ENCODE measurements around the gene RHBDL3. TPM values are rescaled to one million over a fixed set of nuclear protein-coding genes. Genes with fewer than 3 reads are reported as not detected.

RHBDL3 gene
- total RNA-seq, 1 experiment from 2014 or later = 13.2 TPM

- no peak for TF ChIP-seq MLX (CRISPR knock-in tag; IDR thresholded peaks at IDR 0.05)
- no peak for TF ChIP-seq NFE2L1 (CRISPR knock-in tag; IDR thresholded peaks at IDR 0.05)
- TF ChIP-seq, protein P1, sequence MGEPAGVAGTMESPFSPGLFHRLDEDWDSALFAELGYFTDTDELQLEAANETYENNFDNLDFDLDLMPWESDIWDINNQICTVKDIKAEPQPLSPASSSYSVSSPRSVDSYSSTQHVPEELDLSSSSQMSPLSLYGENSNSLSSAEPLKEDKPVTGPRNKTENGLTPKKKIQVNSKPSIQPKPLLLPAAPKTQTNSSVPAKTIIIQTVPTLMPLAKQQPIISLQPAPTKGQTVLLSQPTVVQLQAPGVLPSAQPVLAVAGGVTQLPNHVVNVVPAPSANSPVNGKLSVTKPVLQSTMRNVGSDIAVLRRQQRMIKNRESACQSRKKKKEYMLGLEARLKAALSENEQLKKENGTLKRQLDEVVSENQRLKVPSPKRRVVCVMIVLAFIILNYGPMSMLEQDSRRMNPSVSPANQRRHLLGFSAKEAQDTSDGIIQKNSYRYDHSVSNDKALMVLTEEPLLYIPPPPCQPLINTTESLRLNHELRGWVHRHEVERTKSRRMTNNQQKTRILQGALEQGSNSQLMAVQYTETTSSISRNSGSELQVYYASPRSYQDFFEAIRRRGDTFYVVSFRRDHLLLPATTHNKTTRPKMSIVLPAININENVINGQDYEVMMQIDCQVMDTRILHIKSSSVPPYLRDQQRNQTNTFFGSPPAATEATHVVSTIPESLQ (CRISPR knock-in tag; IDR thresholded peaks at IDR 0.05) = no peak
- no peak for TF ChIP-seq ZSCAN18 (CRISPR knock-in tag; IDR thresholded peaks at IDR 0.05)
Observed at GRCh38 chr17:32298721-32299579, 33.3 kb downstream of the RHBDL3 start (continued).

DNA sequence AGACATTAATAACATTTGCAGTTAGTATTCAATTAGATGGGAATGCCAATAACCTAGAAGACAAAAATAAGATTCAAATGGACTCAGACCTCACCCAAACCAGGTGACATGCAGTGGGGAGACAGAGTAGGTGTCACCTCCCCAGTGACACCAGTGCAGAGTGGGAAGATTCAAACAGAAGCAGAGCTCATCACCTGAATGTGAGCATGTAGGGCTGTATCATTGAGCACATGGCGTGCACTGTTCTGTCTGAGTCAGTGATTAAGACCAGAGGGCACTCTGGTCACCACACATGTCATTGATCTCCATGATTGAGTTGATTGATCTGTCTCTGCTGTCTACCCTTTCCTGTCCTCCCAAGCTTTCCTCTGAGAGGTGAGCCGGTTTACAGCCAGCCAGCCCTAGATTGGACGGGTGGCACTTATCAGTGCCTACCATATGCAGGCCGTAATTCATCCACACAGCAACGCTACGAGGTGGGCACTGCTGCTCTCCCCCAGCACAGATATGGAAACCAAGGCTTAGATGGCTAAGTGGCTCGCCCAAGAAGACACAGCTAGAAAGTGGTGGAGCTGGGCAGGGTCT is 34.0 kb downstream of the RHBDL3 start:
- no peak overlapping the region for H3K4me3 Mint-ChIP-seq
- H3K27me3 Mint-ChIP-seq (ENCODE audit: low read depth) = no peaks in the 10 kb centered on the region
- TF ChIP-seq SMAD4 (CRISPR knock-in tag; IDR thresholded peaks at IDR 0.05) (no peak), IRF2 (CRISPR knock-in tag; IDR thresholded peaks at IDR 0.05; ENCODE audit: borderline replicate concordance, low read depth) (no peak), E2F5 (CRISPR knock-in tag; IDR thresholded peaks at IDR 0.05) (no peak), ZNF121 (CRISPR knock-in tag; IDR thresholded peaks at IDR 0.05) (no peak), ZNF138 (CRISPR knock-in tag; conservative IDR thresholded peaks at IDR 0.05) (no peak), ELF4 (CRISPR knock-in tag; IDR thresholded peaks at IDR 0.05; ENCODE audit: low read depth) (no peak), TP53 (CRISPR knock-in tag; IDR thresholded peaks at IDR 0.05) (no peak), JAZF1 (CRISPR knock-in tag; IDR thresholded peaks at IDR 0.05) (no peak), CREM (CRISPR knock-in tag; IDR thresholded peaks at IDR 0.05) (no peak), SMAD3 (CRISPR knock-in tag; IDR thresholded peaks at IDR 0.05; ENCODE audit: borderline replicate concordance) (no peak), FOXK1 (CRISPR knock-in tag; IDR thresholded peaks at IDR 0.05) (no peak)
- TF ChIP-seq, protein P1 (CRISPR knock-in tag; IDR thresholded peaks at IDR 0.05) = no peak
- TF ChIP-seq, protein P2, sequence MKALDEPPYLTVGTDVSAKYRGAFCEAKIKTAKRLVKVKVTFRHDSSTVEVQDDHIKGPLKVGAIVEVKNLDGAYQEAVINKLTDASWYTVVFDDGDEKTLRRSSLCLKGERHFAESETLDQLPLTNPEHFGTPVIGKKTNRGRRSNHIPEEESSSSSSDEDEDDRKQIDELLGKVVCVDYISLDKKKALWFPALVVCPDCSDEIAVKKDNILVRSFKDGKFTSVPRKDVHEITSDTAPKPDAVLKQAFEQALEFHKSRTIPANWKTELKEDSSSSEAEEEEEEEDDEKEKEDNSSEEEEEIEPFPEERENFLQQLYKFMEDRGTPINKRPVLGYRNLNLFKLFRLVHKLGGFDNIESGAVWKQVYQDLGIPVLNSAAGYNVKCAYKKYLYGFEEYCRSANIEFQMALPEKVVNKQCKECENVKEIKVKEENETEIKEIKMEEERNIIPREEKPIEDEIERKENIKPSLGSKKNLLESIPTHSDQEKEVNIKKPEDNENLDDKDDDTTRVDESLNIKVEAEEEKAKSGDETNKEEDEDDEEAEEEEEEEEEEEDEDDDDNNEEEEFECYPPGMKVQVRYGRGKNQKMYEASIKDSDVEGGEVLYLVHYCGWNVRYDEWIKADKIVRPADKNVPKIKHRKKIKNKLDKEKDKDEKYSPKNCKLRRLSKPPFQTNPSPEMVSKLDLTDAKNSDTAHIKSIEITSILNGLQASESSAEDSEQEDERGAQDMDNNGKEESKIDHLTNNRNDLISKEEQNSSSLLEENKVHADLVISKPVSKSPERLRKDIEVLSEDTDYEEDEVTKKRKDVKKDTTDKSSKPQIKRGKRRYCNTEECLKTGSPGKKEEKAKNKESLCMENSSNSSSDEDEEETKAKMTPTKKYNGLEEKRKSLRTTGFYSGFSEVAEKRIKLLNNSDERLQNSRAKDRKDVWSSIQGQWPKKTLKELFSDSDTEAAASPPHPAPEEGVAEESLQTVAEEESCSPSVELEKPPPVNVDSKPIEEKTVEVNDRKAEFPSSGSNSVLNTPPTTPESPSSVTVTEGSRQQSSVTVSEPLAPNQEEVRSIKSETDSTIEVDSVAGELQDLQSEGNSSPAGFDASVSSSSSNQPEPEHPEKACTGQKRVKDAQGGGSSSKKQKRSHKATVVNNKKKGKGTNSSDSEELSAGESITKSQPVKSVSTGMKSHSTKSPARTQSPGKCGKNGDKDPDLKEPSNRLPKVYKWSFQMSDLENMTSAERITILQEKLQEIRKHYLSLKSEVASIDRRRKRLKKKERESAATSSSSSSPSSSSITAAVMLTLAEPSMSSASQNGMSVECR (CRISPR knock-in tag; IDR thresholded peaks at IDR 0.05; ENCODE audit: borderline replicate concordance) = no peak
- ATAC-seq (no peak), DNase-seq (ENCODE audit: low spot score) (no peak)
- H3K36me3 Mint-ChIP-seq = no peaks in the 10 kb centered on the region
- ChIA-PET CTCF (no interaction called here), POLR2A (interaction anchor here (0.6 kb wide), 1 partner anchor 196 kb away, joined by 3 read pairs; no protein-coding TSS in a partner anchor)
- peaks cover 35% of the 10 kb centered on the region for H3K4me1 Mint-ChIP-seq
- peak overlapping the region; percentile 29; the same call in 1 of the 2 replicates for H3K27ac Mint-ChIP-seq
- H3K9me3 Mint-ChIP-seq = no peaks in the 10 kb centered on the region
